ENCODE results near the gene S100A2. TPM values are rescaled to one million over a fixed set of nuclear protein-coding genes. Genes with fewer than 3 reads are reported as not detected.
"Not testable (repeated sequence)": the region's sequence is repeated elsewhere in the genome, so short reads cannot be mapped to it uniquely, and the experiment has no call there.

Gene S100A2
- total RNA-seq, 1 donor = 3.3 TPM

GRCh38 chr1:153583976-153584375 lies 18.3 kb upstream of the S100A2 start:
- no peak for TF ChIP-seq CTCF (IDR thresholded peaks at IDR 0.05; ENCODE audit: insufficient read depth, low read length)
- no peak overlapping the region for H3K4me3 ChIP-seq (ENCODE audit: low read depth, low read length)
- no peak for DNase-seq (ENCODE audit: low read depth)

- not testable (repeated sequence) for DNase-seq (ENCODE audit: low read depth); H3K4me3 ChIP-seq (ENCODE audit: low read depth, low read length)
Observed at GRCh38 chr1:153583514-153583913, 17.9 kb upstream of the S100A2 start.

GRCh38 chr1:153582836-153583235 lies 17.2 kb upstream of the S100A2 start:
- H3K4me3 ChIP-seq (ENCODE audit: low read depth, low read length); DNase-seq (ENCODE audit: low read depth): not testable (repeated sequence)

GRCh38 chr1:153578936-153579335 lies 13.3 kb upstream of the S100A2 start:
- DNase-seq (ENCODE audit: low read depth) = no peak

GRCh38 chr1:153578490-153578889 lies 12.8 kb upstream of the S100A2 start:
- no peak for DNase-seq (ENCODE audit: low read depth)
- H3K4me3 ChIP-seq (ENCODE audit: low read depth, low read length) = no peak overlapping the region
- TF ChIP-seq CTCF (IDR thresholded peaks at IDR 0.05; ENCODE audit: insufficient read depth, low read length) = no peak

More at GRCh38 chr1:153578936-153579335, 13.3 kb upstream of the S100A2 start:
- H3K4me3 ChIP-seq (ENCODE audit: low read depth, low read length) = no peak overlapping the region
- TF ChIP-seq CTCF (IDR thresholded peaks at IDR 0.05; ENCODE audit: insufficient read depth, low read length) = no peak

- DNase-seq (ENCODE audit: low read depth) = no peak
- no peak overlapping the region for H3K4me3 ChIP-seq (ENCODE audit: low read depth, low read length)
- TF ChIP-seq CTCF (IDR thresholded peaks at IDR 0.05; ENCODE audit: insufficient read depth, low read length) = no peak
Observed at GRCh38 chr1:153577624-153578051, 12.0 kb upstream of the S100A2 start.

- H3K4me3 ChIP-seq (ENCODE audit: low read depth, low read length) = no peak overlapping the region
- TF ChIP-seq CTCF (IDR thresholded peaks at IDR 0.05; ENCODE audit: insufficient read depth, low read length) = no peak
- DNase-seq (ENCODE audit: low read depth) = no peak
Observed at GRCh38 chr1:153577138-153577537, 11.5 kb upstream of the S100A2 start.

- DNase-seq (ENCODE audit: low read depth); H3K4me3 ChIP-seq (ENCODE audit: low read depth, low read length): not testable (repeated sequence)
Observed at GRCh38 chr1:153575497-153575896, 9.9 kb upstream of the S100A2 start.

- DNase-seq (ENCODE audit: low read depth) = not testable (repeated sequence)
Observed at GRCh38 chr1:153575081-153575491, 9.4 kb upstream of the S100A2 start.

More at GRCh38 chr1:153575081-153575491, 9.4 kb upstream of the S100A2 start:
- not testable (repeated sequence) for H3K4me3 ChIP-seq (ENCODE audit: low read depth, low read length)

Measured in fibroblast of the aortic adventitia (primary cell).